ENCODE measurements around the gene SIGLEC1.

Gene SIGLEC1

DNA sequence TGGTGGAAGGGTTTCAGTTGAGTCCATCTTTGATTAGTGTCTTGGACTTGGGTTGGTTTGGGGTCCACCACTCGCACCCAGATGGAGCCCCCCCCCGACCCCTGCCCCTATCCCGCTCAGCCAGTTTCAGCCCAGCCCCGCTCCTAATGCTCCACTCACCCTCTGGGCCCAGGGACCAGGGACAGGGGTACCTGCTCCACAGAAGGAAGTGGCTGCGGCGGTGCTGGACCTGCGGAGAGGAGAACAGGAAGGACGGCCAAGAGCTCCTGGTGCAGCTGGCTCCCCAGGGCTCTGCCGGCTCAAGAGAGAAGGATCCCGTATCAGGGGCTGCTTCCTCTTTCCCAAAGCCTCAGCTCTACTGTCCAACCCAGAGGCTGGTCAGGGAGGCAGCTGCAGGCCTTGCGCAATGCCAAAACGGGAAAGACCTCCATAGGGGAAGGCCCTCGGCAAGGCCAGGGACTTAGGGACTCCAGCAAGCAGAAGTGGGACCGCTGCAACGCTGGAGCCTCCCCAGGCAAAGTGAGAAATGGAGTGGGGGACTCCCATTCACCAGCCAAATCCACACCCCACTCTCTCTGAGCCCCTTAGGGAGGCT is at the start of gene SIGLEC1:
Gene SIGLEC1 (minus strand): TSS at position 322 of the 595 bp plus-strand sequence. CDS start 5,472 bp downstream, outside the sequence.
- peak in 21 of 56 donors; percentile 6 to 61 (median 23) for DNase-seq

DNA sequence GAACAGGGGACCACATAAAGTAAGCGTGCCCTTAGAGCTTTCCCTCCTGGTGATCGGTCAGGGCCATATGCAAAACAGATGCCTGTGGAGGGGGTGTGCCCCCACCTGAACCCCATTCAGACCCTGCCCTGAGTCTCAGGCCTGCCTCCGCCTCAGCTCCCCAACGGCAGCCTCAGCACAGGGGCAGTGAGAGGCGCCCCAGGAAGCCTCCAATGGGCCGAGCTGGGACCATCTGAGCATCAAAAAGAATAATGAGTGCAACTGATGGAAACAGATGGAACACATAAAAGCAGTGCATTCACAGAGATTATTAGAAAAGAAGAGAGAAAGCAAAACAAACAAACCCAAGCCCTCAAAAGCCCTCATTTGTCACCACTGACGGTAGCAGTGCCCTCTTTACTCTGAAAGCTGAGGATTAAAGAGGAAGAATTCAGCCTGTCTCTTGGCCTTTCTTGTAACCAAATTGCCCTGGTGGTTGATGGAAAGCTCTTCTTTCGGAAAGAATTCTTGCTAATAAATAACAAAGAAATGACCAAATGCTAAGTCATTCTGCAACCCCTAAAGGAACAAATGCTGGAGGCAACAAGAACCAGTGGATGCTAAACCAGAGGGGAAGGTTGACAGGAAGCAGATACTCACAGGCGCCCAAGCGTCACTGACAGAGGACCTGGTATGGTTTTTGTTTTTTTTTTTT is 48.4 kb upstream of the SIGLEC1 start:
- DNase-seq: no peak

DNA sequence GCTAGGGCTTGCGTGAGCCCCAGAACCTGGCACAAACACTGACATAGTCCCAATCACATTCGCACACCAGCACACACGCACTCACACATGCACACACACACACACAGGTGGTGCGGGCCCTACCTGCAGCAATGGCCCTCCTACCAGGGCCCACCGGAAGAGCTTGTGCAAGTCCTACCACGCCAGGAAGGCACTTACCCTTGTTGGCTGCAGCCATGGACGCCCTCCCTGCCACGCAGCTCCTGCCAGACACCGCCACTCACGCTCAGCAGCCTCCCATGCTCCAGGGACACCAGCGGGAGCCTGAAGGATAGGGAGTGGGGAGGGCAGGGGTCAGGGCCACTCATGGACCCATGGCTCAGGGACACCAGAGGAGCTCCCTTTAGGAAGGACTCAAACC is 47.5 kb upstream of the SIGLEC1 start:
- DNase-seq: no peak

DNA sequence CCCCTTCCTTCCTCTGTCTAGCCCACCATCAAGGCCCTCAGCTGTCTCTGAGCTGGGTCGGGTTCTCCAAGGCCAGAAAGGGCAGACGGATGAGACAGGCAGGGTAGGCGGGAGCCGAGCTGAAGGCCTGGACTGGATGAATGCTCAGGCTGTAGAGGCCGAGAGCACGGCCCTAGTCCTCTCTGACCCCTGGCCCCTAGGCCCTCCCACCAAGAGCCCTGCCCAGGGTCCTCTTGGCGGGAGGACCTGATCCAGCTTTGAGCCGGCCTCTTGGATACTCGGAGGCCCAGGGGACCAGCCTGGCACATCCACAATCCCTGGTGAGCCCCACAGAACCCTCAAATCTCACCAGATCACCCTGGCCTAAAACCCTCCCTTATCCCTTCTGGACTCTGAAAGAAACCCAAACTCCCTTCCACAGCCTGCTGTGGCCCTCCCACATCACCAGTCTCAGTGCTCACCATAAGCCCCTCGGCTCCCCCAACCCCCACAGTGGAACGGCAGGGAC is 47.0 kb upstream of the SIGLEC1 start:
- DNase-seq: no peak

DNA sequence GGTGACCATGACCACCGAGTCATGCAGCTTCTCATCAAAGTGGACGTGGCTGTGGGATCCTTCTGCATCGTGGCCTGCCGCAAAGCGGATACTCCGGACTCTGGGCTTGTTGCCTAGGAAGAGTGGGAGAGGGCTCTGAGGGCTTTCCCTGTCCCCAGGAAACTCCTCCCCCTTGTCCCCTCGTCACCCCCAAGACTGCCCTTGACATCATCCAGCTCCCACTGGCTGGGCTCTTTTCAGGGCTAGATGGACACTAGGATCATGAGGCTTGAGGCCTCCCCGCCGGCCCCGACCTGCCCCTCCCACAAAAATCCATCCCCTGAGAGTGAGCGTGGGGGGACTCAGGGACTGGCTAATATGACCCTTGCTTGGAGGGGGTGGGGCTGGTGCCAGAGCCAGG is 46.2 kb upstream of the SIGLEC1 start:
- no peak for DNase-seq

DNA sequence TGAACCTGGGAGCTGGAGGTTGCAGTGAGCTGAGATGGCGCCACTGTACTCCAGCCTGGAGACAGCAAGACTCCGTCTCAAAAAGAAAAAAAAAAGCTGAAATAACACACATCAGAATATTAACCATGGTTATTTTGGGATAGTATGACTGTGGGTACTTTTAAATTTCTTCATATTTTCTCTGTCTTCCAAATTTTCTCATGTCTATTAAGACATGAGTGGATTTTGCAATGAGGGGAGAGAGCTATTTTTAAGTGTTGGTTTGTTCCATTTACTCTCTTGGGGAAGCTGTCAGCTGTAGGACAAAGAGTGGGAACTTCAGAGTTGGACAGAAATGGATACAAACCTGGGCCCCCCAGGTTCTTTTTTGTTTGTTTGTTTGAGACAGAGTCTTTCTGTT is 44.9 kb upstream of the SIGLEC1 start:
- DNase-seq: no peak

DNA sequence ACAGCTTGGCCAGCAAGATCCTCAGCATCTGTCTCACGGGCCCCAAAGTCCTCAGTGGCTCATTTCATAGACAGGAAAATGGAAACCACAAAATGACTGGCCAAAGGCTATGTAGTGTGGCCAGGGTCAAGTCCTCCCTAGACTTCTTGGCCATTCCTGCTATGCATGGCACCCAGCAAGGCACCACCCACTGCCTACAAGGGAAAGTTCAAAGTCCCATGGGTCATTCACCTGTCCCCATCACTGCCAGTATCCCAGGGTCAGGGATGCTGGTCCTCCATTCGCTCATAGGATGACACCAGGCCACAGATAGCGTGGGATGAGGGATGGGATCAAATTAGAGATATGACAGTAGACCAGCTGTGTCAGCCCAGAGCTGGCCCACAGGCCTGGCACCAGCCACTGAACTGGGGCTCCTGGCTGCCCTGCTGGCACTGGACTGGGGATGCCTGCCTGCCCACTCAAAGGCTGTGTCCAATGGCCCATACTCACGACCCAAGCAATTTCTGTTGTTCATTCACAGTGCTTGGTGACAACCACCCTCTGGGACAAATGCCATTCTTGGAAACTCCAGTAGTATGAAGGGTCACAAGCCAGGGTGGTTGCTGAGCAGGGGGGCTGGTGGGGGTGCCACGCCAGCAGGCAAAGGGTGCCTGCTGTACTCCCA is 43.5 kb upstream of the SIGLEC1 start:
- DNase-seq: peak in 4 of 56 donors; percentile 16 to 39 (median 26)

DNA sequence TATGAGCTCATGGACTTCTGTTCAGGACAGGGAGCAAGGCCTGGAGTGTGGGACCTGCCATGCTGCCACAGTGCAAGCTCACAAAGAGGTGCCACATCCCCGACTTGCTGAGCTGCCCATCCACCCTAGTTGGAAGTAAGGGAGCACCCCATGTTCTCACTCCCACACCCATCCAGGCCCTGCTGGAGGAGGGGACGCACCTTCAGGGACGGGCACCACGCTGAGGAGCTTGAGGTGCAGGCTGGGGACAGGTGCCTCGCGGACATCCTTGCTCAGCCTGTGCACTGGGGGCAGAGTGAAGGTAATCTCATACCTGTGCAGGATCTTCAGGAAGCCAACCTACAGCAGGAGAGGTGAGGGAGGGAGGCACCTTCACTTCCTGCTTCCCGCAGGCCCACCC is 42.9 kb upstream of the SIGLEC1 start:
- DNase-seq: no peak

DNA sequence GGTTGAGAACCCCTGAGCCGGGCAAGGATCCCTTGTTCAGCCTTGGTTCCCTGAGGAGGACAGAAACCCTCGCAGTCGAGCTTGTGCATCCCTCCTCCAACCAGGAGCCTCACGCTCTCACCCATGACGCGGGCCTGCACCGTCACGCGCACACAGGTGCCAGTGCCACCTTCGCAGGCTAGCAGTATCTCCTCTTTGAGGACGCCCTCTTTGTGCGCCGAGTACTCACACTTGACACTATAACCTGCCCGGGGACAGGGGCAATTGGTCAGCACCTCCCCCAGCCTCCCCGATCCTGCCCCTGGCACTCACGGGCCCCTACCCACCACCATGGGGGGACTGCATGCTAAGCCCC is 41.9 kb upstream of the SIGLEC1 start:
- DNase-seq: no peak

DNA sequence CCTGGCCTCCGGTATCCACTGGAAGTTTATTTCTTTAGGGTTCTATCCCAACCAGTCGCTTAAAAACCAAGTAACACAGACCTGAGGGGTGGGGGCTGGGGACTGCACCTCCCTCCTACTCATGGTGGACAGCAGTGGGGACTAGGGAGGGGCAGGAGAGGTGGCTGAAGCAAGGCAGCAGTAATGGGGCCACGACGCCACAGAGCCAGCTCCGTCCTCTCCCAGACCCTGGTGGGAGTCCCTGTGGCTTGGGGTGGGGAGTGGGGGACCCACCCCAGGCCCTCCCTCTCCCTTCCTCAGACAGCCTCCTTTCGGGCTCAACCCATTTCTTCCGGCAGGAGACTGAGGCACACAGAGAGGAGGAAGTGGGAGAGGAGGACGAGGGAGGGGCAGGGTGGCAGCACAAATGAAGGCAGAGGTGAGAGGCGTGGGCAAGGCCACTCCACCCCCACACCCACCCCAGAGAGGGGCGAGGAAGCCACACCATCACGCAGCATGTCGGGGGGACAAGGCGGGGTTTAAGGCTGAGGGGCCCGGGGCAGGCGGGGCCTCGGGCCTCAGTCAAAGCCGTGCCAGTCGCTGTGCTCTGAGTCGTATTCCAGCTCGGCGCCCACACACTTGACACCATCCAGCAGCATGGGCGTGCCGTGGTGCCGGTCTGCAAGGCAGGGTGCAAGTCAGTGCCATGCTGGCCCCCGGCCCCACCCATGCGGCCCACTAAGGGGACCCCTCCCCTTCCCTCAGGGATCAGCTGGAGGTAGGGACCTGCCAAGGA is 41.3 kb upstream of the SIGLEC1 start:
- no peak for DNase-seq

DNA sequence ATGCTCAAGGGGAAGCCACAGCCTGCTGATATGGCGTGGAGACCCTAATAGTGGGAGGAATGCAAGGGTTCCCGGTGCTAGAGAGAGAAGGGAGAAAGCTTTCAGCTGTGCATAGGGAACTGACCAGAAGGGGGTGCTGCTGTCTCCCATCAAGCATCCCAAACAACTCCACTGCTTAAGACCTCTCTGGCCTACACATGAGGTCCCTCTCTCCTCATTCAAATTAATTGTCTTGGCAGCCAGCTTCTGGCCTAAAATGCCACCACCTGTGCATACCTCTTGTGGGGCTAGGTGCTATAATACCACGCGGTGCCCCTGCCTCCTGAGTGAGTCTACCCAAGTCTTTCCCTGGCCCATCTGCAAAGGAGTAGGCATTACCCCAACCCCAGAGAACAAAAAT is 40.7 kb upstream of the SIGLEC1 start:
- DNase-seq: peak in 27 of 56 donors; percentile 6 to 71 (median 22)

DNA sequence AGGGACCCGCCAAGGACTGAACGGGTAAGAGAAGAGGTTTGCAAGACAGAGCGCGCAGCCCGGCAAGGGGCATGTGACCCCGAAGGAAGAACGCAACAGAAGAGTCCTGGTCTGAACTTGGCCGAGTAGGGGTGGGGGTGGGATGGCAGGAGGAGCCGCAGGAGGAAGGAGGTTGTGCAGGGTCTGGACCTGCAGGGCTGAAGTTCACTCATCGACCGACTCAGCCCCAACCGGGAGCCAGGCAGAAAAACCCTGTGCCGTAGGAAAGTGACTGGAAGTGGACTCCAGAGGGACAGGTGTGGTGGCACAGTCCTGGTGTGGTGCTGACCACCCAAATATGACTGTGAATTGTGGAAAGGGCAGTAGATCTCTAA is 40.0 kb upstream of the SIGLEC1 start:
- DNase-seq: no peak

DNA sequence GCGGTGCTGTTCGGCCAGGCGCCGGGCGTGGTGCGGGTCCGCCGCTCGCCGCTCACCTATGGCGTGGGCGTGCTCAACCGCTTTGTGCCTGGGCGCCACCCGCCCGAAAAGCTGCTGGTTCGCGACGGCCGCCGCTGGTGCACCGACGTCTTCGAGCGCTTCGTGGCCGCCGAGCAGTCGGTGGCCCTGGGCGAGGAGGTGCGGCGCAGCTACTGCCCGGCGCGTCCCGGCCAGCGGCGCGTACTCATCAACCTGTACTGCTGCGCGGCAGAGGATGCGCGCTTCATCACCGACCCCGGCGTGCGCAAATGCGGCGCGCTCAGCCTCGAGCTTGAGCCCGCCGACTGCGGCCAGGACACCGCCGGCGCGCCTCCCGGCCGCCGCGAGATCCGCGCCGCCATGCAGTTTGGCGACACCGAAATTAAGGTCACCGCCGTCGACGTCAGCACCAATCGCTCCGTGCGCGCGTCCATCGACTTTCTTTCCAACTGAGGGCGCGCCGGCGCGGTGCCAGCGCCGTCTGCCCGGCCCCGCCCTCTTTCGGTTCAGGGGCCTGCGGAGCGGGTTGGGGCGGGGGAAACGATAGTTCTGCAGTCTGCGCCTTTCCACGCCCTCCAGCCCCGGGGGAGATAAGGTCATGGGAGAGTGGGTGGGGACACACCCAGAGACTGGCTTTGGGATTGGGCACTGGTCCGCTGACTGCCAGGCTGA is 39.4 kb upstream of the SIGLEC1 start:
- peak in 10 of 56 donors; percentile 12 to 43 (median 32) for DNase-seq

DNA sequence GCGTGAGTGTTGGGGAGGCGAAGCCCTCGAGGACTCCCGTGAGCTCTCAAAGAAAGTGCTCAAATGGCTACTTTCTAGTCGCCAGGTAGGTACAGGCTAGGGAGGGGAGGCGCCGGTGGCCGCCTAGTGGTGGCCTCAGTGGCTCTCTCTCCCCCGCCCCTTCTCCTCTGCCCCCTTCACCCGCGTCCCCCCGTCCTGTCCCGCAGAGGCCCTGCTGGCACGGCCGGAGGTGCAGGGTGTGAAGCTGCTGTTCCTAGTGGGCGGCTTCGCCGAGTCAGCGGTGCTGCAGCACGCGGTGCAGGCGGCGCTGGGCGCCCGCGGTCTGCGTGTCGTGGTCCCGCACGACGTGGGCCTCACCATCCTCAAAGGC is 38.9 kb upstream of the SIGLEC1 start:
- DNase-seq: no peak

DNA sequence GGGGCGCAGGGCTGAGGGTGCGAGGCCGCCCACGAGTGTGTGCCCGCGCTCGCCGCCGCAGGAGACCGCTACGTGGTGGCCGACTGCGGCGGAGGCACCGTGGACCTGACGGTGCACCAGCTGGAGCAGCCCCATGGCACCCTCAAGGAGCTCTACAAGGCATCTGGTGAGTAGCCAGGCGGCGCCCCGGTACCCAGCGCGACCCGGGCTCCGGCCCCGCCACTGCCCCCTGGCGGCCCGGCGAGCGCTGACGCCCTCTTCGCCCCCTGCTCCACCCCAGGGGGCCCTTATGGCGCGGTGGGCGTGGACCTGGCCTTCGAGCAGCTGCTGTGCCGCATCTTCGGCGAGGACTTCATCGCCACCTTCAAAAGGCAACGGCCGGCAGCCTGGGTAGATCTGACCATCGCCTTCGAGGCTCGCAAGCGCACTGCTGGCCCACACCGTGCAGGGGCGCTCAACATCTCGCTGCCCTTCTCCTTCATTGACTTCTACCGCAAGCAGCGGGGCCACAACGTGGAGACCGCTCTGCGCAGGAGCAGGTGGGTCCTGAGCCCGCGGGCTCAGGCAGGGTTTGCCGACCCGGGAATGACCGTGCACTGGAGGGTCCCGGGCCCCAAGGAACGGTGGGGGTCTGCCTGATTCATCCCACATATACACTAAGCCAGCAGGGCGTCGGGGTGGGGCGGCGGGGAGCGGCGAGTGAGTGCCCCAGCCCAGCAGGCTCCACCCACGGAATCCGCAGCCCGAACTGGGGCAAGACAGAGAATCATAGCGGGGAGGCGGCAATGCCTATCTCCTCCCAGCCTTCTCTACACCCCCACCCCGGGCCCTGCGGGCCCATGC is 37.5 kb upstream of the SIGLEC1 start:
- peak in 7 of 56 donors; percentile 8 to 44 (median 16) for DNase-seq

DNA sequence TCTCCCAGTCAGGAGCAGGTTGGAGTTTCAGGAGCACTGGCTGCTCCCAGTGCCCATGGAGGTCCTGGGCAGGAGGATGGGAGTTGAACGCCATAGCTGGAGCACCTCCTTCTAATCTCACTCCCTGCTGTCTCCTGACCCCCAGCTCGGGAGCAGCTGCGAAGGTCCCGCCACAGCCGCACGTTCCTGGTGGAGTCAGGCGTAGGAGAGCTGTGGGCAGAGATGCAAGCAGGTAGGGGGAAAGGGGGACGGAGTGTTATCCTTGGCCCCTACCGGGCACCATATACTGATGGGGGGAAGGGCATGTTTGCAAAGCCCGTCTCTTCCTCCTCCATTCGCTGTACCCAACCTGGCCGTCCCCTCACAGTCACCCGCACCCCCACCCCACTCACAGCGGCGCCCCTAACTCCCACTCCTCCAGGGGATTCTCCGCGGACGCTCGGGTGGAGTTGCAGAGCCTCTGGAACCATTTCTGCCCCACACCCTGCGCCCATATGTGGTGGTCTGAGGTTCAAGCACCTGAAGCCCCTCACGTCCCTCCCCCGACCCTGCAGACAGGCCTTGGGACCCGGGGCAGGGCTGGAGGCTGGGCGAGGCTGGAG is 36.8 kb upstream of the SIGLEC1 start:
- DNase-seq: no peak

DNA sequence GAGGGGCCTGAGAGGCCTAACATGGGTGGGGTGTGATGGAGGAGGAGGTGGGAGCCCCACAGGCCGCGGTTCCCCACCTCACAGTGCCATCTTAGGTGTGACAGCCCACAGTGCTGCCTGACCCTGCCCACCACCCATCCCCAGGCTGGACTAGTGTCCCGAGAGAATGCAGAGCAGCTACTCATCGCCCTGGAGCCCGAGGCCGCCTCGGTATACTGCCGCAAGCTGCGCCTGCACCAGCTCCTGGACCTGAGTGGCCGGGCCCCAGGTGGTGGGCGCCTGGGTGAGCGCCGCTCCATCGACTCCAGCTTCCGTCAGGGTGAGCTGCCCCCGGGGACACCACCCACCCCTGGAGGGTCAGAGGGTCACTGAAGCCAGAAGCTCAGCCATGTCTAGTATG is 35.7 kb upstream of the SIGLEC1 start:
- DNase-seq: no peak

DNA sequence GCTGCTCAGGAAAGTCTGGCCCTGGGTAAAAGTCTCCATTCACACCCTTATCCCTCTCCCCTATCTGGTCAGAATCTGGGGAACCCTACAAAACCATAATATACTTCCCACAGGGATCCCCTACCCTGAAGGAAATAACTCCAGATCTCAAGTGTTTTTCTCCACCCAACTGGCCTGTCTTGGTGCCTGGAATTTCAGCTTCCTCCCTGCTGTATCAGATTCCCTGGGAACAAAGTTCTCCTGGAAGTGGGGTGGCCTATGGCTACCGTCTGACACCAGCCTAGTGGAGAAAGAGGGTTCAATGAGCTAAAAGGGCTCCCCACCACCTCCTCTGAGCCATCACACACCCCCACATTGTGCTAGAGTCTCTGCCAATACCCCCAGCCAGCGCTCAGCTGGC is 35.1 kb upstream of the SIGLEC1 start:
- DNase-seq: no peak

DNA sequence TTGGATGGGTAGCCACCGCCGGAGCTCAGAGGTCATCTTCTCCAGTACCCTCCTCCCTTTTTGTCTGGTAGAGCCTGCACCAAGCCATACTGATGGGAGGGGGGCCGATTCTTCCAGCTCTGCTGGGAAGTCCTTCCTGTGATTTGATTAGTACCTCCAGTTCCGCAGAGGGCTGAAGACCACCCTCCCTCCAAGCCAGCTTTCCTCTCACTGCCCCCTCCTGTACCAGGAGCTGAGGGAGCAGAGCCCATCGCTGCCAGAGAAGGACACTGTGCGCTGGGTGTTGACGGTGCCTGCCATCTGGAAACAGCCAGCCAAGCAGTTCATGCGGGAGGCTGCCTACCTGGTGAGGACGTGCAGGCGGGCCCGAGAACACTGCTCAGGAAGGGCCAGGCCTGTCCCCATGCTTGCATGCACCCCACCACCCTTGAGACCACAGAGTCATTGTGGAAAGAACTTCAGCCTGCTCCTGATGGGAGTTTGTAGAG is 33.3 kb upstream of the SIGLEC1 start:
- no peak for DNase-seq
